Activated CD4-positive, CD25-positive, alpha-beta regulatory T cell treated with anti-CD3 and anti-CD28 coated beads, Interleukin-2, amount 50 U/mL, for 16 hours (primary cell): ENCODE measurements around the gene STMP1.

Source experiments
- DNase-seq: peaks from one replicate; pipeline ENCODE4 v3.0.0-alpha.2; 2020; ENCODE audit warnings: low read depth, low spot score

STMP1 gene

GRCh38 chr7:135718794-135719437 lies 56.6 kb downstream of the STMP1 start:
- DNase-seq: no peak

- no peak for DNase-seq
These were observed 57.4 kb downstream of the STMP1 start for GRCh38 chr7:135719688-135720087.

- no peak for DNase-seq
These were observed 59.0 kb downstream of the STMP1 start for GRCh38 chr7:135721198-135721820.

GRCh38 chr7:135723411-135723810 lies 61.1 kb downstream of the STMP1 start:
- DNase-seq: no peak
